Mucosa of descending colon (tissue), 3 donors: ENCODE data around the gene EPOP. TPM values are rescaled to one million over a fixed set of nuclear protein-coding genes. Genes with fewer than 3 reads are reported as not detected.
"Not testable (repeated sequence)": the region's sequence is repeated elsewhere in the genome, so short reads cannot be mapped to it uniquely, and the experiment has no call there.

ENCODE experiments used
- ATAC-seq: fragments of 200-7000 bp; cut with Tn5 transposase; one replicate; pipeline ENCODE4 v1.9.1; 2020; ENCODE audit warnings: mild to moderate bottlenecking, moderate library complexity
- DNase-seq, 3 donors: peaks; one replicate each; pipeline ENCODE4 v3.0.0-alpha.2; 2020
- H3K36me3 ChIP-seq: fragments of 200-600 bp; one replicate; pipeline ENCODE4 v1.8.0; 2021; ENCODE audit warnings: low read depth, mild to moderate bottlenecking
- H3K4me1 ChIP-seq: fragments of 200-600 bp; one replicate; pipeline ENCODE4 v1.8.0; 2021; ENCODE audit warnings: low read depth, mild to moderate bottlenecking
- H3K4me3 ChIP-seq: fragments of 200-600 bp; one replicate; pipeline ENCODE4 v1.8.0; 2021; ENCODE audit warnings: mild to moderate bottlenecking
- H3K9me3 ChIP-seq: fragments of 200-600 bp; one replicate; pipeline ENCODE4 v1.8.0; 2021; ENCODE audit warnings: mild to moderate bottlenecking
- CTCF ChIP-seq: fragments of 200-600 bp; IDR thresholded peaks from one replicate; pipeline ENCODE4 v1.8.0; 2022; ENCODE audit warnings: antibody characterized with exemption, mild to moderate bottlenecking
- intact Hi-C, 2 donors: fragments of 100-400 bp; cut with DNase I in 1 of 2; cut with micrococcal nuclease in 1 of 2; formaldehyde crosslinking; loops; one replicate each; pipeline versions ENCODE4 v1.11.0 to v1.11.1; 2022; cut with DNase I, micrococcal nuclease
- total RNA-seq, 3 donors: library from RNA; stranded (reverse); fragmentation: NEBNext Ultra II Directional in 2 of 3; extraction: Animal tissue kit (Norgen Biotek cat#: 25700) in 2 of 3; gene quantifications; one replicate each; pipeline versions ENCODE4 v1.2.1 to v1.2.4, GENCODE V29; 2021 to 2023
- donor health status: DM: no; HTN: no; CAD: no; lungs with moderate emphysema.
- donor health status: DM: no; HTN: no; CAD: no.
- donor health status: DM: no; HTN: yes; CAD: no.

The EPOP gene
- total RNA-seq, 3 donors from 2014 or later: 0.75 to 1.1 TPM; not detected in 1

GRCh38 chr17:38653679-38654078 lies 21.1 kb downstream of the EPOP start:
- Histone ChIP-seq H3K4me3 (no peak overlapping the region), H3K9me3 (no peaks in the 10 kb centered on the region), H3K36me3 (no peaks in the 10 kb centered on the region), H3K4me1 (no peaks in the 10 kb centered on the region)
- DNase-seq (no peak), ATAC-seq (no peak)
- intact Hi-C loops: no loop called here
- TF ChIP-seq CTCF: no peak

GRCh38 chr17:38653230-38653629 lies 21.5 kb downstream of the EPOP start:
- TF ChIP-seq CTCF: no peak
- ATAC-seq (no peak), DNase-seq (no peak)
- H3K9me3 ChIP-seq: no peaks in the 10 kb centered on the region
- no peaks in the 10 kb centered on the region for H3K36me3 ChIP-seq
- no peak overlapping the region for H3K4me3 ChIP-seq
- H3K4me1 ChIP-seq: no peaks in the 10 kb centered on the region
- intact Hi-C loops: no loop called here

- ATAC-seq, H3K4me3 ChIP-seq, intact Hi-C loops, H3K4me1 ChIP-seq, DNase-seq, H3K36me3 ChIP-seq, H3K9me3 ChIP-seq: not testable (repeated sequence)
Measured at GRCh38 chr17:38650653-38651173, 24.0 kb downstream of the EPOP start.

- Histone ChIP-seq H3K4me3 (no peak overlapping the region), H3K36me3 (no peaks in the 10 kb centered on the region), H3K9me3 (no peaks in the 10 kb centered on the region), H3K4me1 (no peaks in the 10 kb centered on the region)
- no peak for ATAC-seq
- DNase-seq: no peak
- intact Hi-C loops: no loop called here
- TF ChIP-seq CTCF: no peak
Measured at GRCh38 chr17:38637951-38638350, 36.8 kb downstream of the EPOP start.

GRCh38 chr17:38636054-38636453 lies 38.7 kb downstream of the EPOP start:
- H3K9me3 ChIP-seq: no peaks in the 10 kb centered on the region
- TF ChIP-seq CTCF: no peak
- intact Hi-C loops: no loop called here
- H3K4me1 ChIP-seq: no peaks in the 10 kb centered on the region
- H3K4me3 ChIP-seq: no peak overlapping the region
- ATAC-seq: no peak
- DNase-seq: no peak
- no peaks in the 10 kb centered on the region for H3K36me3 ChIP-seq

GRCh38 chr17:38632334-38632733 lies 42.4 kb downstream of the EPOP start:
- TF ChIP-seq CTCF: no peak
- Histone ChIP-seq H3K4me1 (no peaks in the 10 kb centered on the region), H3K4me3 (no peak overlapping the region), H3K36me3 (no peaks in the 10 kb centered on the region), H3K9me3 (no peaks in the 10 kb centered on the region)
- DNase-seq (no peak), ATAC-seq (no peak)
- intact Hi-C loops: no loop called here
